Astrocyte (in vitro differentiated cells and primary cell): ENCODE results near the gene ERC1.

ENCODE experiments used
- EZH2 ChIP-seq: IDR thresholded peaks from 2 replicates; pipeline ENCODE4 v1.6.1; 2012; ENCODE audit warnings: mild to moderate bottlenecking, low read length, inconsistent platforms; ENCODE audit not compliant: insufficient read depth
- TF ChIP-seq, protein P1 (sequence below): IDR thresholded peaks from 2 replicates; pipeline ENCODE4 v1.5.1; 2011; ENCODE audit warnings: low read depth, mild to moderate bottlenecking, inconsistent platforms, low read length, moderate library complexity; ENCODE audit not compliant: insufficient read depth

DNA sequence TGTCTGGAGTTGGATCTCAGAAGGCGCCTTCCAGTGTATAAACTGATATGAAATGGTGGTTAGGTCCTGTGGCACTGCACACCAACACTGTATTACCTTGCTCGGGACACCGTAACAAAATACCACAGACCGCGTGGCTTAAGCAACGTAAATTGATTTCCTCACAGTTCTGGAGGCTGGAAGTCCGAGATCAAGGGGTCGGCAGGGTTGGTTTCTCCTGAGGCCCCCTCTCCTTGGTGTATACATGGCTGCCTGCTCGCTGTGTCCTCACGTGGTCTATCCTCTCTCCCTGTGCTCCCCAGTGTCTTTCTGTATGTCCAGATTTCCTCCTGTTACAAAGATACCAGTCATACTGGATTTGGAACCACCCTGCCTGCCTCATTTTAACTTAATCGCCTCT is 475.0 kb downstream of the ERC1 start:
- TF ChIP-seq, protein P1, sequence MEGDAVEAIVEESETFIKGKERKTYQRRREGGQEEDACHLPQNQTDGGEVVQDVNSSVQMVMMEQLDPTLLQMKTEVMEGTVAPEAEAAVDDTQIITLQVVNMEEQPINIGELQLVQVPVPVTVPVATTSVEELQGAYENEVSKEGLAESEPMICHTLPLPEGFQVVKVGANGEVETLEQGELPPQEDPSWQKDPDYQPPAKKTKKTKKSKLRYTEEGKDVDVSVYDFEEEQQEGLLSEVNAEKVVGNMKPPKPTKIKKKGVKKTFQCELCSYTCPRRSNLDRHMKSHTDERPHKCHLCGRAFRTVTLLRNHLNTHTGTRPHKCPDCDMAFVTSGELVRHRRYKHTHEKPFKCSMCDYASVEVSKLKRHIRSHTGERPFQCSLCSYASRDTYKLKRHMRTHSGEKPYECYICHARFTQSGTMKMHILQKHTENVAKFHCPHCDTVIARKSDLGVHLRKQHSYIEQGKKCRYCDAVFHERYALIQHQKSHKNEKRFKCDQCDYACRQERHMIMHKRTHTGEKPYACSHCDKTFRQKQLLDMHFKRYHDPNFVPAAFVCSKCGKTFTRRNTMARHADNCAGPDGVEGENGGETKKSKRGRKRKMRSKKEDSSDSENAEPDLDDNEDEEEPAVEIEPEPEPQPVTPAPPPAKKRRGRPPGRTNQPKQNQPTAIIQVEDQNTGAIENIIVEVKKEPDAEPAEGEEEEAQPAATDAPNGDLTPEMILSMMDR, result no peak
- no peak for TF ChIP-seq EZH2
